AG04450 (cell line): Measurements from ENCODE around the gene KCTD17. TPM values are rescaled to one million over a fixed set of nuclear protein-coding genes. Genes with fewer than 3 reads are reported as not detected.

Experiments used
- CTCF ChIA-PET: fragments of 300-600, 350-600 bp; formaldehyde crosslinking; extraction: SDS; loops from one replicate; lab custom pipeline; 2022; ENCODE audit warnings: antibody characterized with exemption, inconsistent platforms; lab: Charles Lee
- POLR2A ChIA-PET: fragments of 350-600 bp; formaldehyde crosslinking; extraction: SDS; loops from one replicate; lab custom pipeline; 2021; ENCODE audit warnings: antibody characterized with exemption, inconsistent platforms; lab: Yijun Ruan, JAX
- DNase-seq: peaks from one replicate; pipeline ENCODE4 v3.0.0-alpha.2; 2011; ENCODE audit warnings: low read depth, low spot score
- H3K27ac ChIP-seq: one replicate; pipeline ENCODE4 v1.5.1; 2012; ENCODE audit warnings: low read depth, low read length, control low read depth
- H3K27me3 ChIP-seq: one replicate; pipeline ENCODE4 v1.6.0; 2012; ENCODE audit warnings: low read length; ENCODE audit not compliant: control insufficient read depth, insufficient read depth
- H3K4me3 ChIP-seq: 2 replicates; pipeline ENCODE4 v1.5.1; 2011; ENCODE audit warnings: mild to moderate bottlenecking, low read depth, low read length, control low read depth
- H3K9me3 ChIP-seq: 2 replicates; pipeline ENCODE4 v1.5.1; 2012; ENCODE audit warnings: low read length; ENCODE audit not compliant: control insufficient read depth, insufficient read depth
- CTCF ChIP-seq: IDR thresholded peaks from 2 replicates; pipeline ENCODE4 v1.5.1; 2011; ENCODE audit warnings: low read depth, low read length, control low read depth, inconsistent platforms
- polyA plus RNA-seq: library from polyadenylated mRNA; depleted of rRNA; stranded (reverse); fragments of >200 nt; gene quantifications from 2 replicates; pipeline ENCODE4 v1.2.3, GENCODE V29; 2011

Gene KCTD17
- polyA plus RNA-seq, 1 experiment, result 20.7 TPM

DNA sequence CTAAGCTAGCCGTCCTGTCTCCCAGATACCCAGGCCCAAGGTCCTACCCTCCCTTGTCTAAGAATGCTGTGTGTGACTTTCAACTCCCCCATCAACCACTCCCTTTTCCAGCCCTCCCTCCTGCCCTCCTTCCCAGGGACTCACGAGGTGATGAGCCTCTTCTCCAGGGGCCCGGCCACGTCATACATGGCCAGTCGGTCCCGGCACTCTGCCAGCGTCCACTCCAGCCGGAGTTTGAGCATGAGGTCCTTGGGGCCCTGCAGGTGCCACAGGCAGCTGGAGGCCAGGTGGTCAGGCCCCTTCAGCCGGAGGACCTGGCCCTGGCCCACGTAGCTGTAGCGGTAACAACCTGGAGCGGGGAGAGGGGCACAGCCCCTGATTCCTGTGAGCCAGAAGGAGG, 37.9 kb downstream of the KCTD17 start:
- no peak for DNase-seq
- ChIA-PET CTCF (no interaction called here), POLR2A (no interaction called here)
- Histone ChIP-seq H3K4me3 (no peak overlapping the region), H3K27me3 (peaks cover 34% of the 10 kb centered on the region), H3K9me3 (no peaks in the 10 kb centered on the region; the same call in 1 of the 2 replicates), H3K27ac (no peak overlapping the region)
- TF ChIP-seq CTCF, result no peak

- POLR2A ChIA-PET, result interaction anchor here (0.6 kb wide), 1 partner anchor 39 kb away, joined by 4 read pairs; no protein-coding TSS in a partner anchor
- TF ChIP-seq CTCF, result no peak
- H3K27me3 ChIP-seq, result peaks cover 45% of the 10 kb centered on the region
- CTCF ChIA-PET, result no interaction called here
- no peak for DNase-seq
- no peaks in the 10 kb centered on the region for H3K9me3 ChIP-seq
- no peak overlapping the region for H3K4me3 ChIP-seq
- no peak overlapping the region for H3K27ac ChIP-seq
Observed at GRCh38 chr22:37090920-37091695, 39.6 kb downstream of the KCTD17 start.

GRCh38 chr22:37091994-37092393, 40.5 kb downstream of the KCTD17 start:
- POLR2A ChIA-PET, result no interaction called here
- Histone ChIP-seq H3K27me3 (peaks cover 47% of the 10 kb centered on the region), H3K4me3 (no peak overlapping the region), H3K9me3 (no peaks in the 10 kb centered on the region), H3K27ac (no peak overlapping the region)
- CTCF ChIA-PET, result no interaction called here
- TF ChIP-seq CTCF, result no peak
- no peak for DNase-seq

DNA sequence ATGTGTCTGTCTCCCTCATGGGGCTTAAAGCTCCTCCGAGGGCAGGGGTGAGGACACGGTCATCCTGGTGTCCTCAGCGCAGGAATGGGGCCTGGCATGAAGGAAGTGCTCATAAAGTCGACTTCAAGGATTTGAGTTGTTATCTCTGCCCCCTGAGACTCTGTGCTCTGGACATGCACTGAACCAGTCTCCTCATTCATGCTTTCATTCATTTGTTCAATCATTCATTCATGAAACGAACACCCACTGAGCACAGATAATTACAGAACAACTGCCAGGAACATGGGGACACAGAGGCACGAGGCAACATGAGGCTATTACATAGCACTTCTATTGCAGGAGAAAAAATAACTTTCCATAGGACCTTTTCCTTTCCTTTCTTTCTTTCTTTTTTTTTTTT, 41.5 kb downstream of the KCTD17 start:
- DNase-seq, result no peak
- no peak overlapping the region for H3K4me3 ChIP-seq
- no peaks in the 10 kb centered on the region for H3K9me3 ChIP-seq
- ChIA-PET POLR2A (no interaction called here), CTCF (no interaction called here)
- no peak overlapping the region for H3K27ac ChIP-seq
- TF ChIP-seq CTCF, result no peak
- peaks cover 38% of the 10 kb centered on the region for H3K27me3 ChIP-seq

- no peak for DNase-seq
- H3K4me3 ChIP-seq, result no peak overlapping the region
- H3K9me3 ChIP-seq, result no peaks in the 10 kb centered on the region
- TF ChIP-seq CTCF, result no peak
- no peak overlapping the region for H3K27ac ChIP-seq
- ChIA-PET POLR2A (no interaction called here), CTCF (no interaction called here)
- H3K27me3 ChIP-seq, result peaks cover 43% of the 10 kb centered on the region
Observed at GRCh38 chr22:37094239-37094638, 42.7 kb downstream of the KCTD17 start.
